Tibial artery (tissue), 4 donors: ENCODE measurements around the gene FBN1.

ENCODE experiments used
- DNase-seq, 2 donors: peaks; one replicate each; pipeline ENCODE4 v3.0.0-alpha.2; 2019
- H3K27ac ChIP-seq, 2 donors: fragments of 200-600 bp; sonication (generic) in 1 of 2; 1 replicate in 1 of 2; 2 replicates in 1 of 2; pipeline ENCODE4 v1.5.1; 2018 to 2019; ENCODE audit warnings: mild to moderate bottlenecking in 1 of 2
- H3K27me3 ChIP-seq, 2 donors: fragments of 200-600 bp; sonication (generic) in 1 of 2; one replicate each; pipeline versions ENCODE4 v1.5.1 to v1.6.0; 2016 to 2019
- H3K36me3 ChIP-seq, 3 donors: fragments of 200-600 bp; sonication (generic) in 2 of 3; one replicate each; pipeline ENCODE4 v1.5.1; 2016 to 2019; ENCODE audit warnings: mild to moderate bottlenecking in 2 of 3
- H3K4me1 ChIP-seq, 4 donors: fragments of 200-600 bp; sonication (generic) in 2 of 4; 1 replicate in 3 of 4; 2 replicates in 1 of 4; pipeline ENCODE4 v1.5.1; 2016 to 2019
- H3K4me3 ChIP-seq, 2 donors: fragments of 200-600 bp; sonication (generic) in 1 of 2; 1 replicate in 1 of 2; 2 replicates in 1 of 2; pipeline ENCODE4 v1.5.1; 2018 to 2019; ENCODE audit warnings: mild to moderate bottlenecking in 2 of 2
- H3K9me3 ChIP-seq, 3 donors: fragments of 200-600 bp; sonication (generic) in 1 of 3; one replicate each; pipeline ENCODE4 v1.5.1; 2016 to 2019
- CTCF ChIP-seq, 2 experiments: fragments of 200-600 bp in 1 of 2; fragments of 450-650 bp in 1 of 2; IDR thresholded peaks; one replicate each; pipeline ENCODE4 v1.5.1; 2017 to 2019; ENCODE audit warnings: antibody characterized with exemption in 2 of 2, mild to moderate bottlenecking in 1 of 2, moderate library complexity in 1 of 2
- intact Hi-C: fragments of 100-400 bp; cut with DNase I; formaldehyde crosslinking; loops from one replicate; pipeline ENCODE4 v1.15.0; 2023; ENCODE audit warnings: low total_unique reads

FBN1 gene

GRCh38 chr15:48370460-48370859 lies 275.0 kb downstream of the FBN1 start:
- Histone ChIP-seq H3K36me3 (no peaks in the 10 kb centered on the region), H3K4me3 (no peak overlapping the region), H3K9me3 (no peaks in the 10 kb centered on the region), H3K27me3 (no peaks in the 10 kb centered on the region), H3K4me1 (no peaks in the 10 kb centered on the region), H3K27ac (no peak overlapping the region)
- no peak for DNase-seq
- intact Hi-C loops, result no loop called here
- TF ChIP-seq CTCF (IDR thresholded peaks at IDR 0.05), result no peak

DNA sequence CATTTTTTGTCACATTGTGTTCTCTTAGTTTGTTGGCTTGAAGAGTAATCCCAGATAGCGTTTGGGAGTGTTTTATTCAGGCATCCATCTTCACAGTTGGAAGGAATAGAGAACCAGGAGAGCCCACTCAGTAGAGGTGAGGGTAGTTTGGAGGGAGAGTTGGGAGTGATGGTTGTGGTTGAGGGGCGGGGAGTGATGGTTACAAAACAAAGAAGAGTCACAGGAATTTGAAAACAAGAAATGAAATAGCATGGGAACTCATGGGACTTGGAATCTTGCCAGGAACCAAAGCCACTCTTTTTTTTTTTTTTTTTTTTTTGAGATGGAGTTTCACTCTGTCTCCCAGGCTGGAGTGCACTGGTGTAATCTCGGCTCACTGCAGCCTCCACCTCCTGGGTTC lies 278.0 kb downstream of the FBN1 start:
- H3K4me1 ChIP-seq, result no peaks in the 10 kb centered on the region
- no peaks in the 10 kb centered on the region for H3K27me3 ChIP-seq
- H3K9me3 ChIP-seq, result no peaks in the 10 kb centered on the region
- intact Hi-C loops, result no loop called here
- H3K27ac ChIP-seq, result no peak overlapping the region
- no peak for DNase-seq
- no peak for TF ChIP-seq CTCF (IDR thresholded peaks at IDR 0.05)
- no peaks in the 10 kb centered on the region for H3K36me3 ChIP-seq
- no peak overlapping the region for H3K4me3 ChIP-seq

- TF ChIP-seq CTCF (IDR thresholded peaks at IDR 0.05), result no peak
- DNase-seq, result no peak
- intact Hi-C loops, result no loop called here
- H3K4me1 ChIP-seq, result no peaks in the 10 kb centered on the region
- H3K9me3 ChIP-seq, result no peaks in the 10 kb centered on the region
- H3K27me3 ChIP-seq, result no peaks in the 10 kb centered on the region
- no peak overlapping the region for H3K27ac ChIP-seq
- H3K4me3 ChIP-seq, result no peak overlapping the region
- no peaks in the 10 kb centered on the region for H3K36me3 ChIP-seq
Observed at GRCh38 chr15:48366584-48367312, 278.8 kb downstream of the FBN1 start.

GRCh38 chr15:48365575-48365974 lies 279.9 kb downstream of the FBN1 start:
- Histone ChIP-seq H3K27me3 (no peaks in the 10 kb centered on the region), H3K36me3 (no peaks in the 10 kb centered on the region), H3K9me3 (no peaks in the 10 kb centered on the region), H3K27ac (no peak overlapping the region), H3K4me3 (no peak overlapping the region), H3K4me1 (no peaks in the 10 kb centered on the region)
- intact Hi-C loops, result no loop called here
- TF ChIP-seq CTCF (IDR thresholded peaks at IDR 0.05), result no peak
- DNase-seq, result no peak

DNA sequence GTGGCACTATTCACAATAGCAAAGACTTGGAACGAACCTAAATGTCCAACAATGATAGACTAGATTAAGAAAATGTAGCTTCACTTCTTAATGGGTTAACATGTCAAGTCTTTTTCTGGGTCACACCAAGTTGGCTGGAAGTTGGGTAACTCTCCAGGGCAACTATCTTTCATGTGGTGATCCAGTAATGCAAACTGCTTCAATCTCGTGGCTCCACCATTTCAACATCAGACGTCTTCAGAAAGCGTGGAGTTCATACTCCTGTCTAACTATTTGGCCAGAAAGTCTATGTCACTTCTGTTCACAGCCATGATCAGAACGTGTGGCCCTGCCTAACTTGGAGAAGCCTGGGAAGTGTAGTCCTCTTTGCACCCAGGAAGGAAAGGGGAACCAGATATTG lies 282.0 kb downstream of the FBN1 start:
- no peaks in the 10 kb centered on the region for H3K27me3 ChIP-seq
- no peak overlapping the region for H3K27ac ChIP-seq
- TF ChIP-seq CTCF (IDR thresholded peaks at IDR 0.05), result no peak
- H3K4me3 ChIP-seq, result no peak overlapping the region
- H3K4me1 ChIP-seq, result peaks cover 0 to 11% (median 7%) of the 10 kb centered on the region in 4 donors
- DNase-seq, result no peak
- no peaks in the 10 kb centered on the region for H3K36me3 ChIP-seq
- no peaks in the 10 kb centered on the region for H3K9me3 ChIP-seq
- intact Hi-C loops, result no loop called here

- Histone ChIP-seq H3K4me1 (peaks cover 0 to 15% (median 10%) of the 10 kb centered on the region in 4 donors), H3K27ac (no peak overlapping the region), H3K27me3 (no peaks in the 10 kb centered on the region), H3K9me3 (no peaks in the 10 kb centered on the region), H3K36me3 (no peaks in the 10 kb centered on the region), H3K4me3 (no peak overlapping the region)
- intact Hi-C loops, result no loop called here
- no peak for DNase-seq
- TF ChIP-seq CTCF (IDR thresholded peaks at IDR 0.05), result no peak
Observed at GRCh38 chr15:48361685-48362084, 283.8 kb downstream of the FBN1 start.
